HEK293 (cell line): ENCODE measurements around the gene OR2V2.

Experiments used
- CTCF ChIP-seq: fragments of 450-650 bp; formaldehyde crosslinking; IDR thresholded peaks from 2 replicates; pipeline ENCODE4 v1.5.1; 2016; ENCODE audit warnings: missing biosample characterization, missing genetic modification characterization
- ELK4 ChIP-seq: IDR thresholded peaks from 2 replicates; pipeline ENCODE4 v1.6.1; 2011; ENCODE audit warnings: mild to moderate bottlenecking, low read depth, low read length, borderline replicate concordance
- PATZ1 ChIP-seq: fragments of 450-650 bp; formaldehyde crosslinking; IDR thresholded peaks from 2 replicates; pipeline ENCODE4 v1.5.1; 2016; ENCODE audit warnings: missing biosample characterization, missing genetic modification characterization
- ZNF146 ChIP-seq: fragments of 450-650 bp; formaldehyde crosslinking; IDR thresholded peaks from 2 replicates; pipeline ENCODE4 v1.5.1; 2016; ENCODE audit warnings: missing biosample characterization, missing genetic modification characterization
- ZNF157 ChIP-seq: fragments of 450-650 bp; formaldehyde crosslinking; IDR thresholded peaks from 2 replicates; pipeline ENCODE4 v1.5.1; 2016; ENCODE audit warnings: missing biosample characterization, missing genetic modification characterization

- TF ChIP-seq CTCF (tag by site-specific recombination), result no peak
- no peak for TF ChIP-seq ZNF157 (tag by site-specific recombination)
- TF ChIP-seq ELK4, result no peak
- no peak for TF ChIP-seq ZNF146 (tag by site-specific recombination)
- TF ChIP-seq PATZ1 (tag by site-specific recombination), result no peak
These were observed 16.4 kb upstream of the OR2V2 start, which contains the start of gene OR2V1 for GRCh38 chr5:181130832-181131496.
